NCI-H524 (cell line): ENCODE data around the gene MBP.

ENCODE experiments used
- DNase-seq, 2 experiments: peaks; one replicate each; lab custom pipeline; 2025; lab: John Stamatoyannopoulos, UW

MBP gene

GRCh38 chr18:77100751-77101355, 31.7 kb downstream of the MBP start:
- no peak for DNase-seq

GRCh38 chr18:77099485-77100370, 32.9 kb downstream of the MBP start:
- no peak for DNase-seq

- DNase-seq: no peak
These were observed 33.9 kb downstream of the MBP start for GRCh38 chr18:77098538-77099174.

- peak in 1 of 2 experiments; percentile 41 for DNase-seq
These were observed 34.6 kb downstream of the MBP start for GRCh38 chr18:77098029-77098428.

GRCh38 chr18:77096936-77097886, 35.4 kb downstream of the MBP start:
- no peak for DNase-seq

GRCh38 chr18:77095391-77096371, 36.9 kb downstream of the MBP start:
- no peak for DNase-seq

- DNase-seq: no peak
These were observed 39.0 kb downstream of the MBP start for GRCh38 chr18:77093586-77093985.

GRCh38 chr18:77093067-77093430, 39.5 kb downstream of the MBP start:
- DNase-seq: no peak

- no peak for DNase-seq
These were observed 40.2 kb downstream of the MBP start for GRCh38 chr18:77092104-77093066.

- no peak for DNase-seq
These were observed 41.2 kb downstream of the MBP start for GRCh38 chr18:77091366-77091765.

GRCh38 chr18:77090546-77091174, 41.9 kb downstream of the MBP start:
- no peak for DNase-seq

- DNase-seq: no peak
These were observed 42.8 kb downstream of the MBP start for GRCh38 chr18:77089723-77090285.

- DNase-seq: no peak
These were observed 43.4 kb downstream of the MBP start for GRCh38 chr18:77088963-77089722.

GRCh38 chr18:77087393-77088141, 45.0 kb downstream of the MBP start:
- no peak for DNase-seq

GRCh38 chr18:77086656-77087392, 45.8 kb downstream of the MBP start:
- DNase-seq: no peak

GRCh38 chr18:77086034-77086433, 46.5 kb downstream of the MBP start:
- no peak for DNase-seq

GRCh38 chr18:77084688-77085035, 47.9 kb downstream of the MBP start:
- DNase-seq: no peak
